Measurements from ENCODE around the gene ZNF483.
"Not testable (repeated sequence)": the region's sequence is repeated elsewhere in the genome, so short reads cannot be mapped to it uniquely, and the experiment has no call there.

Gene ZNF483

GRCh38 chr9:111501005-111501562 is 23.9 kb upstream of the ZNF483 start:
- no peaks in the 10 kb centered on the region for H4K20me1 ChIP-seq (ENCODE audit: insufficient read depth, low read length)
- H3K4me2 ChIP-seq (ENCODE audit: low read length): no peak overlapping the region
- H2AFZ ChIP-seq (ENCODE audit: low read length): no peak overlapping the region
- no peaks in the 10 kb centered on the region for H3K9me3 ChIP-seq (ENCODE audit: low read length)
- no peak overlapping the region for H3K27ac ChIP-seq (ENCODE audit: low read depth, low read length, poor library complexity, severe bottlenecking)
- no peak overlapping the region for H3K9ac ChIP-seq (ENCODE audit: low read length)
- no peaks in the 10 kb centered on the region for H3K36me3 ChIP-seq (ENCODE audit: insufficient read depth, low read length)
- no peaks in the 10 kb centered on the region for H3K4me1 ChIP-seq (ENCODE audit: insufficient read depth, low read length, severe bottlenecking)
- H3K27me3 ChIP-seq (ENCODE audit: insufficient read depth, low read length): no peaks in the 10 kb centered on the region
- no peaks in the 10 kb centered on the region for H3K79me2 ChIP-seq (ENCODE audit: insufficient read depth, low read length)
- no peaks in the 10 kb centered on the region for H3F3A ChIP-seq (ENCODE audit: insufficient read depth, low read length)
- H3K4me3 ChIP-seq (ENCODE audit: low read depth, low read length, poor library complexity, severe bottlenecking): no peak overlapping the region
- H3K9me2 ChIP-seq (ENCODE audit: low read depth, low read length): no peaks in the 10 kb centered on the region
- TF ChIP-seq EZH2 (IDR thresholded peaks at IDR 0.05; ENCODE audit: borderline replicate concordance, low read length): no peak
- TF ChIP-seq CTCF (IDR thresholded peaks at IDR 0.05; ENCODE audit: low read length): no peak

GRCh38 chr9:111501648-111502047 is 23.3 kb upstream of the ZNF483 start:
- Histone ChIP-seq H3K9me2 (ENCODE audit: low read depth, low read length) (no peaks in the 10 kb centered on the region), H2AFZ (ENCODE audit: low read length) (no peak overlapping the region), H3F3A (ENCODE audit: insufficient read depth, low read length) (no peaks in the 10 kb centered on the region), H4K20me1 (ENCODE audit: insufficient read depth, low read length) (no peaks in the 10 kb centered on the region), H3K9ac (ENCODE audit: low read length) (no peak overlapping the region), H3K9me3 (ENCODE audit: low read length) (no peaks in the 10 kb centered on the region), H3K4me1 (ENCODE audit: insufficient read depth, low read length, severe bottlenecking) (no peaks in the 10 kb centered on the region), H3K4me2 (ENCODE audit: low read length) (no peak overlapping the region), H3K36me3 (ENCODE audit: insufficient read depth, low read length) (no peaks in the 10 kb centered on the region), H3K79me2 (ENCODE audit: insufficient read depth, low read length) (no peaks in the 10 kb centered on the region), H3K27ac (ENCODE audit: low read depth, low read length, poor library complexity, severe bottlenecking) (no peak overlapping the region), H3K27me3 (ENCODE audit: insufficient read depth, low read length) (no peaks in the 10 kb centered on the region), H3K4me3 (ENCODE audit: low read depth, low read length, poor library complexity, severe bottlenecking) (no peak overlapping the region)
- TF ChIP-seq CTCF (IDR thresholded peaks at IDR 0.05; ENCODE audit: low read length) (no peak), EZH2 (IDR thresholded peaks at IDR 0.05; ENCODE audit: borderline replicate concordance, low read length) (no peak)

GRCh38 chr9:111502506-111502905 is 22.5 kb upstream of the ZNF483 start:
- Histone ChIP-seq H4K20me1 (ENCODE audit: insufficient read depth, low read length) (no peaks in the 10 kb centered on the region), H3K4me3 (ENCODE audit: low read depth, low read length, poor library complexity, severe bottlenecking) (no peak overlapping the region), H3K4me2 (ENCODE audit: low read length) (no peak overlapping the region), H3K4me1 (ENCODE audit: insufficient read depth, low read length, severe bottlenecking) (no peaks in the 10 kb centered on the region), H3K9ac (ENCODE audit: low read length) (no peak overlapping the region), H3K9me2 (ENCODE audit: low read depth, low read length) (no peaks in the 10 kb centered on the region), H3F3A (ENCODE audit: insufficient read depth, low read length) (no peaks in the 10 kb centered on the region), H3K9me3 (ENCODE audit: low read length) (no peaks in the 10 kb centered on the region), H3K27me3 (ENCODE audit: insufficient read depth, low read length) (no peaks in the 10 kb centered on the region), H3K36me3 (ENCODE audit: insufficient read depth, low read length) (no peaks in the 10 kb centered on the region), H3K27ac (ENCODE audit: low read depth, low read length, poor library complexity, severe bottlenecking) (no peak overlapping the region), H2AFZ (ENCODE audit: low read length) (no peak overlapping the region), H3K79me2 (ENCODE audit: insufficient read depth, low read length) (no peaks in the 10 kb centered on the region)
- no peak for TF ChIP-seq CTCF (IDR thresholded peaks at IDR 0.05; ENCODE audit: low read length)
- no peak for TF ChIP-seq EZH2 (IDR thresholded peaks at IDR 0.05; ENCODE audit: borderline replicate concordance, low read length)

GRCh38 chr9:111511581-111511980 is 13.4 kb upstream of the ZNF483 start:
- not testable (repeated sequence) for H3K36me3 ChIP-seq (ENCODE audit: insufficient read depth, low read length); H3K27me3 ChIP-seq (ENCODE audit: insufficient read depth, low read length); H3K4me2 ChIP-seq (ENCODE audit: low read length); H3K4me1 ChIP-seq (ENCODE audit: insufficient read depth, low read length, severe bottlenecking); H3K9ac ChIP-seq (ENCODE audit: low read length); H3K79me2 ChIP-seq (ENCODE audit: insufficient read depth, low read length); H4K20me1 ChIP-seq (ENCODE audit: insufficient read depth, low read length); H3K27ac ChIP-seq (ENCODE audit: low read depth, low read length, poor library complexity, severe bottlenecking); H3K9me2 ChIP-seq (ENCODE audit: low read depth, low read length); H3K4me3 ChIP-seq (ENCODE audit: low read depth, low read length, poor library complexity, severe bottlenecking); H2AFZ ChIP-seq (ENCODE audit: low read length); H3F3A ChIP-seq (ENCODE audit: insufficient read depth, low read length); H3K9me3 ChIP-seq (ENCODE audit: low read length)

Measured in OCI-LY1 (cell line).